ENCODE measurements around the gene ISCA1.

ISCA1 gene

DNA sequence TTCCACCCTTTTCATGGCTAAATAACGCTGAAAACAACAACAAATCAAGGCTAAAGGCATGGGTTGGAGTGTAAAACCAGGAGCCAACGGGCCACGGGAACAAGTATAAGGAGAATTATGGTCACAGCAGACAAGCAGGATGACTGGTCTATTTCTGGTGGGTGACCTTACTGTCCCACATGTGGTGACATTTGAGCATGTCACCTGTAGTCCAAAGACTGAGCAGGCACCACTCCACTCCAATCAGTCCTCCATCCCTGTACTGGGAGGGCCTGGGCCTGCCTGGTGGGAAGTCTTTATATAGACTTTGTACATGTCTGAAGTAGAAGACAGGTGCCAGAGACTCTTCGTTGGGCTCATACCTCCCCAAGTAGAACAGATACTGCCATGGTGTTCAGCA, 59.7 kb downstream of the ISCA1 start:
- DNase-seq (ENCODE audit: low read depth) = no peak

DNA sequence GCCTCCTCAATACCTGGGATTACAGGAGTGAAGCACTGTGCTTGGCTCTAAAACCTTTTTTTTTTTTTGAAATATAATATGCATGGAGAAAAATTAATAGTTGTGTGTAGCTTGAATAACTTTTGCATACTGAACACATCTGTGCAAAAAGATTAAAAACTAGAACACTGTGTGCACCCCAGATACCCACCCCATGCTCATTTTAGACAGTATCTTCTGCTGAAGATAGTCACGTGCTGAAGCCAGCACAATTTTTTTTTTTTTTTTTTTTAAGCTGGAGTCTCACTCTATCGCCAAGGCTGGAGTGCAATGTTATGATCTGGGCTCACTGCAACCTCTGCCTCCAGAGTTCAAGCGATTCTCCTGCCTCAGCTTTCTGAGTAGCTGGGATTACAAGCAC, 62.7 kb downstream of the ISCA1 start:
- DNase-seq (ENCODE audit: low read depth) = no peak

DNA sequence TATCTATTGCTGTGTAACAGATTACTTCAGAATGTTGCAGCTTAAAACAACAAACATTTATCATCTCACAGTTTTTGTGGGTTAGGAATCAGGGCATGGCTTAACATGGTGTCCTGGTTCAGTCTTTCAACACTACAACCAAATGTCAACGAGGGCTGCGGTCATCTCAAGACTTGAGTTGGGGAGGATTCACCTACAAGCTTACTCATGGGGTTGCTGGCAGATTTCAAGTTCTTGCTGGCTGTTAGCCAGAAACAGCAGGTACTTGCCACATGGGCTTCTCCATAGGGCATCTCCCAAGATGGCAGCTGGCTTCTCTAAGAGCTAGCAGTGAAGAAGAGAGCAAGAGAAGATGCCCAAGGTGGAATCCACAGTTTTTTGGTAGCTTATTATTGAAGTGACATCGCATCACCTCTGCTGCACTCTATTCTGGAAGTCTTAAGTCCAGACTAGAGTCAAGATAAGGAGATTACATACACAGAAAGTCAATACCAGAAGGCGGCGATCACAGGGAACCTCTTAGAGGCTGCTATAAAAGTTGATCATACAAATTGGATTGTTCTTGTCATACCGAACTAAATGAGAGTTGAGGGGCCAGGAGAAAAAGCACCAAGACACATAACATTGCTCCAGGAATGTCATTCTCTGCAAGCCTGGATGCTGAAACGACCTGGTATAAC, 65.1 kb downstream of the ISCA1 start:
- no peak for DNase-seq (ENCODE audit: low read depth)
